PC-9 (cell line): ENCODE data around the gene KRTAP12-2. TPM values are rescaled to one million over a fixed set of nuclear protein-coding genes. Genes with fewer than 3 reads are reported as not detected.

ENCODE experiments used
- BruUV-seq: library from RNA; stranded (reverse); fragments of 400-500 nt; replicated peaks from 2 replicates; lab custom pipeline; 2021; lab: Mats Ljungman, UMichigan
- CTCF ChIA-PET: fragments of 300-600 bp; sonication (Branson Sonifier 250); formaldehyde crosslinking; loops from one replicate; lab custom pipeline; 2022; ENCODE audit warnings: antibody characterized with exemption; lab: Charles Lee
- POLR2A ChIA-PET: fragments of 300-600 bp; sonication (Branson Sonifier 250); formaldehyde crosslinking; loops from one replicate; lab custom pipeline; 2022; ENCODE audit warnings: antibody characterized with exemption; ENCODE audit not compliant: unreplicated experiment; lab: Charles Lee
- DNase-seq, 2 experiments: peaks; one replicate each; pipeline versions ENCODE4 v3.0.0 to v3.0.0-alpha.2; 2015 to 2022; ENCODE audit warnings: mixed read lengths in 1 of 2
- H2AFZ ChIP-seq: fragments of 200-600 bp; sonication (generic); 2 replicates; pipeline ENCODE4 v1.8.1; 2017; ENCODE audit warnings: antibody characterized with exemption
- H3F3A ChIP-seq: fragments of 200-600 bp; sonication (generic); 2 replicates; pipeline ENCODE4 v1.8.1; 2017; ENCODE audit warnings: antibody characterized with exemption, mild to moderate bottlenecking, low read depth; ENCODE audit not compliant: insufficient read depth
- H3K27ac ChIP-seq: fragments of 200-600 bp; sonication (generic); 2 replicates; pipeline ENCODE4 v1.6.1; 2016; ENCODE audit warnings: mixed run types
- H3K27me3 ChIP-seq: fragments of 200-600 bp; sonication (generic); 2 replicates; pipeline ENCODE4 v1.6.1; 2016; ENCODE audit warnings: low read depth, mixed run types; ENCODE audit not compliant: insufficient read depth
- H3K36me3 ChIP-seq: fragments of 200-600 bp; sonication (generic); 2 replicates; pipeline ENCODE4 v1.6.1; 2016; ENCODE audit warnings: low read depth, mixed run types
- H3K4me1 ChIP-seq: fragments of 200-600 bp; sonication (generic); replicated peaks from 2 replicates; pipeline ENCODE4 v1.6.1; 2016; ENCODE audit warnings: mixed run types; ENCODE audit not compliant: insufficient read depth
- H3K4me2 ChIP-seq: fragments of 200-600 bp; sonication (generic); 2 replicates; pipeline ENCODE4 v1.6.1; 2017; ENCODE audit warnings: mixed run types
- H3K4me3 ChIP-seq: fragments of 200-600 bp; sonication (generic); 2 replicates; pipeline ENCODE4 v1.6.1; 2016; ENCODE audit warnings: mixed run types
- H3K79me2 ChIP-seq: fragments of 200-600 bp; sonication (generic); 2 replicates; pipeline ENCODE4 v1.6.1; 2017; ENCODE audit warnings: low read depth, mixed run types
- H3K9me2 ChIP-seq: fragments of 200-600 bp; sonication (generic); 2 replicates; pipeline ENCODE4 v1.8.1; 2017; ENCODE audit warnings: mild to moderate bottlenecking; ENCODE audit not compliant: insufficient read depth
- H3K9me3 ChIP-seq: fragments of 200-600 bp; sonication (generic); 2 replicates; pipeline ENCODE4 v1.8.1; 2016; ENCODE audit warnings: low read depth; ENCODE audit not compliant: insufficient read depth
- H4K20me1 ChIP-seq: fragments of 200-600 bp; sonication (generic); 2 replicates; pipeline ENCODE4 v1.8.1; 2017; ENCODE audit not compliant: insufficient read depth
- CTCF ChIP-seq: fragments of 200-600 bp; sonication (generic); conservative IDR thresholded peaks from 2 replicates; pipeline ENCODE4 v1.6.1; 2017; ENCODE audit warnings: mixed run types, antibody characterized with exemption, mild to moderate bottlenecking, moderate library complexity
- EZH2 ChIP-seq: fragments of 200-600 bp; sonication (generic); IDR thresholded peaks from 2 replicates; pipeline ENCODE4 v1.8.0; 2017; ENCODE audit warnings: antibody characterized with exemption, low read depth
- intact Hi-C: fragments of 100-400 bp; cut with micrococcal nuclease; formaldehyde crosslinking; loops from one replicate; pipeline ENCODE4 v1.10.0; 2022; ENCODE audit not compliant: unreplicated experiment
- total RNA-seq: library from RNA; stranded (reverse); gene quantifications from 2 replicates; pipeline ENCODE4 v1.2.3, GENCODE V29; 2021

KRTAP12-2 gene
- total RNA-seq, 1 experiment from 2014 or later: not detected

- no peak for DNase-seq
- intact Hi-C loops: no loop called here
- Histone ChIP-seq H3K27ac (no peak overlapping the region), H3K9me3 (peaks cover 2% of the 10 kb centered on the region; the same call in 1 of the 2 replicates), H3K4me1 (no peaks in the 10 kb centered on the region), H3K27me3 (peaks cover 34% of the 10 kb centered on the region), H3K4me3 (no peak overlapping the region), H3K79me2 (no peaks in the 10 kb centered on the region), H4K20me1 (no peaks in the 10 kb centered on the region), H3K9me2 (no peaks in the 10 kb centered on the region), H3F3A (no peaks in the 10 kb centered on the region), H2AFZ (no peak overlapping the region), H3K36me3 (no peaks in the 10 kb centered on the region), H3K4me2 (no peak overlapping the region)
- ChIA-PET CTCF (interaction anchor here (0.5 kb wide), 1 partner anchor 176 kb away, joined by 4 read pairs; no protein-coding TSS in a partner anchor), POLR2A (no interaction called here)
- no TSS peak for BruUV-seq
- TF ChIP-seq CTCF: no peak; the same call in 1 of the 2 replicates
- TF ChIP-seq EZH2: no peak
Observed at GRCh38 chr21:44618504-44618903, 48.2 kb downstream of the KRTAP12-2 start.

- Histone ChIP-seq H3K27ac (no peak overlapping the region), H3F3A (no peaks in the 10 kb centered on the region), H3K4me1 (no peaks in the 10 kb centered on the region), H3K9me3 (no peaks in the 10 kb centered on the region), H3K4me2 (no peak overlapping the region), H3K36me3 (no peaks in the 10 kb centered on the region), H3K27me3 (peaks cover 42% of the 10 kb centered on the region), H2AFZ (no peak overlapping the region), H4K20me1 (no peaks in the 10 kb centered on the region), H3K79me2 (no peaks in the 10 kb centered on the region), H3K4me3 (no peak overlapping the region), H3K9me2 (no peaks in the 10 kb centered on the region)
- intact Hi-C loops: no loop called here
- DNase-seq: no peak
- ChIA-PET POLR2A (no interaction called here), CTCF (no interaction called here)
- no peak for TF ChIP-seq CTCF
- no peak for TF ChIP-seq EZH2
- BruUV-seq: no TSS peak
Observed at GRCh38 chr21:44617071-44617501, 49.6 kb downstream of the KRTAP12-2 start.

GRCh38 chr21:44616591-44616926, 50.2 kb downstream of the KRTAP12-2 start:
- intact Hi-C loops: no loop called here

More at GRCh38 chr21:44616591-44616926, 50.2 kb downstream of the KRTAP12-2 start:
- no TSS peak for BruUV-seq
- TF ChIP-seq CTCF (no peak), EZH2 (no peak)
- Histone ChIP-seq H3K9me3 (no peaks in the 10 kb centered on the region), H3K27ac (no peak overlapping the region), H2AFZ (no peak overlapping the region), H3K27me3 (peaks cover 42% of the 10 kb centered on the region), H3K9me2 (no peaks in the 10 kb centered on the region), H3K4me3 (no peak overlapping the region), H3F3A (no peaks in the 10 kb centered on the region), H3K4me2 (no peak overlapping the region), H3K4me1 (no peaks in the 10 kb centered on the region), H3K36me3 (no peaks in the 10 kb centered on the region), H3K79me2 (no peaks in the 10 kb centered on the region), H4K20me1 (no peaks in the 10 kb centered on the region)
- DNase-seq: no peak
- ChIA-PET POLR2A (no interaction called here), CTCF (no interaction called here)

Other genes starting within 250 kb of the KRTAP12-2 start
- gene LRRC3, start 211.4 kb downstream of the KRTAP12-2 start, total RNA-seq: 0.35 and 0.48 TPM in 2 replicates
- gene KRTAP10-1, start 126.7 kb downstream of the KRTAP12-2 start, total RNA-seq: not detected in 2 replicates
- gene KRTAP10-2, start 115.4 kb downstream of the KRTAP12-2 start, total RNA-seq: not detected in 2 replicates
- not detected in 2 replicates for gene KRTAP10-3, start 108.1 kb downstream of the KRTAP12-2 start, total RNA-seq
- not detected in 2 replicates for gene KRTAP10-4, start 93.2 kb downstream of the KRTAP12-2 start, total RNA-seq
- not detected in 2 replicates for gene KRTAP10-5, start 86.3 kb downstream of the KRTAP12-2 start, total RNA-seq
- not detected in 2 replicates for gene KRTAP10-6, start 74.4 kb downstream of the KRTAP12-2 start, total RNA-seq
- not detected in 2 replicates for gene KRTAP10-7, start 66.3 kb downstream of the KRTAP12-2 start, total RNA-seq
- gene KRTAP10-8, start 54.8 kb downstream of the KRTAP12-2 start, total RNA-seq: not detected in 2 replicates
- not detected in 2 replicates for gene KRTAP10-9, start 39.8 kb downstream of the KRTAP12-2 start, total RNA-seq
- not detected in 2 replicates for gene KRTAP10-10, start 29.6 kb downstream of the KRTAP12-2 start, total RNA-seq
- not detected in 2 replicates for gene KRTAP10-11, start 20.5 kb downstream of the KRTAP12-2 start, total RNA-seq
- gene KRTAP12-4, start 12.3 kb downstream of the KRTAP12-2 start, total RNA-seq: not detected in 2 replicates
- gene KRTAP12-3, start 9.0 kb downstream of the KRTAP12-2 start, total RNA-seq: not detected in 2 replicates
- gene KRTAP12-1, start 15.2 kb upstream of the KRTAP12-2 start, total RNA-seq: not detected in 2 replicates
- gene KRTAP10-12, start 30.2 kb upstream of the KRTAP12-2 start, total RNA-seq: not detected in 2 replicates
- not detected in 2 replicates for gene TSPEAR, start 44.6 kb upstream of the KRTAP12-2 start, total RNA-seq
- gene UBE2G2, start 134.9 kb upstream of the KRTAP12-2 start, total RNA-seq: 51.9 and 52.7 TPM in 2 replicates
- 79.6 and 81.5 TPM in 2 replicates for gene SUMO3, start 151.1 kb upstream of the KRTAP12-2 start, total RNA-seq
- gene PTTG1IP, start 206.8 kb upstream of the KRTAP12-2 start, total RNA-seq: 162 and 174 TPM in 2 replicates